PC-3 (cell line): ENCODE results near the gene CD58. TPM values are rescaled to one million over a fixed set of nuclear protein-coding genes. Genes with fewer than 3 reads are reported as not detected.

Experiments
- ATAC-seq: fragments of 200-7000 bp; cut with Tn5 transposase; 2 replicates; pipeline ENCODE4 v1.9.1; 2020; ENCODE audit warnings: mild to moderate bottlenecking, moderate library complexity
- BruUV-seq: library from RNA; stranded (reverse); fragments of 400-500 nt; replicated peaks from 2 replicates; lab custom pipeline; 2021; lab: Mats Ljungman, UMichigan
- CTCF ChIA-PET: fragments of 300-600 bp; sonication (Branson Sonifier 250); formaldehyde crosslinking; loops from one replicate; lab custom pipeline; 2022; ENCODE audit warnings: antibody characterized with exemption; lab: Charles Lee
- POLR2A ChIA-PET: fragments of 300-600 bp; sonication (Branson Sonifier 250); formaldehyde crosslinking; loops from one replicate; lab custom pipeline; 2022; ENCODE audit warnings: antibody characterized with exemption; ENCODE audit not compliant: unreplicated experiment; lab: Charles Lee
- DNase-seq: peaks from one replicate; pipeline ENCODE4 v3.0.0-alpha.2; 2015
- H2AFZ ChIP-seq: fragments of 300-600 bp; sonication (generic); 2 replicates; pipeline ENCODE4 v1.6.0; 2016; ENCODE audit warnings: antibody characterized with exemption, low read length
- H3F3A ChIP-seq: fragments of 300-600 bp; sonication (generic); one replicate; pipeline ENCODE4 v1.6.0; 2017; ENCODE audit warnings: antibody characterized with exemption, low read length, control low read depth, mild to moderate bottlenecking; ENCODE audit not compliant: unreplicated experiment
- H3K27ac ChIP-seq: fragments of 300-600 bp; sonication (generic); 2 replicates; pipeline ENCODE4 v1.5.1; 2016; ENCODE audit warnings: mild to moderate bottlenecking, low read length
- H3K27me3 ChIP-seq: fragments of 300-600 bp; sonication (generic); 2 replicates; pipeline ENCODE4 v1.6.1; 2016; ENCODE audit warnings: low read length, mixed read lengths
- H3K36me3 ChIP-seq: fragments of 300-600 bp; sonication (generic); 2 replicates; pipeline ENCODE4 v1.6.1; 2016; ENCODE audit warnings: low read depth, mixed run types, low read length, mixed read lengths
- H3K4me1 ChIP-seq: fragments of 300-600 bp; sonication (generic); 2 replicates; pipeline ENCODE4 v1.5.1; 2016; ENCODE audit warnings: low read length; ENCODE audit not compliant: insufficient read depth
- H3K4me2 ChIP-seq: fragments of 300-600 bp; sonication (generic); 2 replicates; pipeline ENCODE4 v1.6.0; 2016; ENCODE audit warnings: low read length
- H3K4me3 ChIP-seq: fragments of 300-600 bp; sonication (generic); 2 replicates; pipeline ENCODE4 v1.5.1; 2016; ENCODE audit warnings: mild to moderate bottlenecking, low read length, mixed read lengths
- H3K79me2 ChIP-seq: fragments of 300-600 bp; sonication (generic); 2 replicates; pipeline ENCODE4 v1.6.1; 2017; ENCODE audit warnings: low read length, mixed read lengths
- H3K9ac ChIP-seq: fragments of 300-600 bp; sonication (generic); 2 replicates; pipeline ENCODE4 v1.6.0; 2016; ENCODE audit warnings: mild to moderate bottlenecking, low read length
- H3K9me2 ChIP-seq: fragments of 300-600 bp; sonication (generic); replicated peaks from 2 replicates; pipeline ENCODE4 v1.6.1; 2016; ENCODE audit warnings: mixed run types, low read length, mixed read lengths
- H3K9me3 ChIP-seq: fragments of 300-600 bp; sonication (generic); 2 replicates; pipeline ENCODE4 v1.6.1; 2016; ENCODE audit warnings: low read length, mixed read lengths
- H4K20me1 ChIP-seq: fragments of 300-600 bp; sonication (generic); 2 replicates; pipeline ENCODE4 v1.6.1; 2016; ENCODE audit warnings: low read length, mixed read lengths
- EZH2 ChIP-seq: fragments of 300-600 bp; sonication (generic); IDR thresholded peaks from one replicate; pipeline ENCODE4 v1.6.1; 2017; ENCODE audit warnings: antibody characterized with exemption, mild to moderate bottlenecking, low read length; ENCODE audit not compliant: unreplicated experiment
- EZH2phosphoT487 ChIP-seq: fragments of 300-600 bp; sonication (generic); IDR thresholded peaks from 2 replicates; pipeline ENCODE4 v1.6.1; 2018; ENCODE audit warnings: mild to moderate bottlenecking, antibody characterized with exemption, low read length, borderline replicate concordance
- intact Hi-C: fragments of 100-400 bp; cut with micrococcal nuclease; formaldehyde crosslinking; loops from 2 replicates; pipeline ENCODE4 v1.9.0; 2023
- total RNA-seq: library from RNA; depleted of rRNA; stranded (reverse); fragments of >200 nt; gene quantifications from 2 replicates; pipeline ENCODE4 v1.2.3, GENCODE V29; 2014
- TF ChIP-seq, protein P1 (sequence below): fragments of 300-600 bp; sonication (generic); conservative IDR thresholded peaks from 2 replicates; pipeline ENCODE4 v1.5.1; 2017; ENCODE audit warnings: antibody characterized with exemption, low read depth, mild to moderate bottlenecking, low read length

Gene CD58
- total RNA-seq, 1 experiment from 2014 or later = 26.9 TPM

DNA sequence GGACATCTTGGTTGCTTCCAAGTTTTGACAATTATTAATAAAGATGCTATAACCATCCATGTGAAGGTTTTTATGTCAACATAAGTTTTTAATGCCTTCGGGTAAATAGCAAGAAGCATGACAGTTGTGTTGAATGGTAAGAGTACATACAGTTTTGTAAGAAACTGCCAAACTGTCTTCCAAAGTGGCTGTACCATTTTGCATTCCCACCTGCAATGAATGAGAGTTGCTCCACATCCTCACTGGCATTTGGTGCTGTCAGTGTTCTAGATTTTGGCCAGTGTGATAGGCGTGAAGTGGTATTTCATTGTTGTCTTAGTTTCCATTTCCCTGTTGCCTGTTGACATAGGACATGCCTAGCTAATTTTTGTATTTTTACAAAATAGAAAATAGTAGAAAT is 45.4 kb downstream of the CD58 start:
- intact Hi-C loops = no loop called here
- ChIA-PET CTCF (no interaction called here), POLR2A (no interaction called here)
- H3K27me3 ChIP-seq = no peaks in the 10 kb centered on the region
- DNase-seq (no peak), ATAC-seq (no peak)
- H4K20me1 ChIP-seq = no peaks in the 10 kb centered on the region
- no peaks in the 10 kb centered on the region for H3K9me2 ChIP-seq
- H2AFZ ChIP-seq = no peak overlapping the region
- BruUV-seq = no TSS peak
- H3K9me3 ChIP-seq = no peaks in the 10 kb centered on the region
- no peaks in the 10 kb centered on the region for H3F3A ChIP-seq
- H3K36me3 ChIP-seq = peaks cover 6% of the 10 kb centered on the region; the same call in 1 of the 2 replicates
- no peak overlapping the region for H3K27ac ChIP-seq
- H3K4me2 ChIP-seq = no peak overlapping the region
- no peak overlapping the region for H3K4me3 ChIP-seq
- TF ChIP-seq EZH2 = no peak
- TF ChIP-seq, protein P1, sequence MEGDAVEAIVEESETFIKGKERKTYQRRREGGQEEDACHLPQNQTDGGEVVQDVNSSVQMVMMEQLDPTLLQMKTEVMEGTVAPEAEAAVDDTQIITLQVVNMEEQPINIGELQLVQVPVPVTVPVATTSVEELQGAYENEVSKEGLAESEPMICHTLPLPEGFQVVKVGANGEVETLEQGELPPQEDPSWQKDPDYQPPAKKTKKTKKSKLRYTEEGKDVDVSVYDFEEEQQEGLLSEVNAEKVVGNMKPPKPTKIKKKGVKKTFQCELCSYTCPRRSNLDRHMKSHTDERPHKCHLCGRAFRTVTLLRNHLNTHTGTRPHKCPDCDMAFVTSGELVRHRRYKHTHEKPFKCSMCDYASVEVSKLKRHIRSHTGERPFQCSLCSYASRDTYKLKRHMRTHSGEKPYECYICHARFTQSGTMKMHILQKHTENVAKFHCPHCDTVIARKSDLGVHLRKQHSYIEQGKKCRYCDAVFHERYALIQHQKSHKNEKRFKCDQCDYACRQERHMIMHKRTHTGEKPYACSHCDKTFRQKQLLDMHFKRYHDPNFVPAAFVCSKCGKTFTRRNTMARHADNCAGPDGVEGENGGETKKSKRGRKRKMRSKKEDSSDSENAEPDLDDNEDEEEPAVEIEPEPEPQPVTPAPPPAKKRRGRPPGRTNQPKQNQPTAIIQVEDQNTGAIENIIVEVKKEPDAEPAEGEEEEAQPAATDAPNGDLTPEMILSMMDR = no peak
- no peak for TF ChIP-seq EZH2phosphoT487
- H3K4me1 ChIP-seq = no peaks in the 10 kb centered on the region
- no peaks in the 10 kb centered on the region for H3K79me2 ChIP-seq
- no peak overlapping the region for H3K9ac ChIP-seq

DNA sequence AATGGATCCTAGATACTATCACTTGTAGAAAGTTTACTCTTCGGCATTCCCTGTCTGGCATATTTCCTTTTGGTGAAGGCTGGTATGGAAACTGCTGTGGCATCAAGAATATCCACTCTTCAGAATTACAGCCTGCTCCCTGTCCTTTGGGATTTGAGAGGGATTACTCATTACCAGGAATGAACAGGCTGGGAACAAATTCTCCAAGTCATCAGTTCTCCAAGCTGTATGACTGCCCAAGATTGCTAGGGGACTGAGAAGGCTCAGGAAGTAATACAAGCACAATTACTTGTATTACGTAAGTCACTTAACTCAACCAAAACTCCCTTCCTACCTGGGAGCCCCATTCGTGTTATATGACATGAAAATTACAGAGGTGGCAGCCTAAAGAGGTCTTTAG is 49.6 kb downstream of the CD58 start:
- ChIA-PET POLR2A (no interaction called here), CTCF (no interaction called here)
- H3K27me3 ChIP-seq = no peaks in the 10 kb centered on the region
- intact Hi-C loops = no loop called here
- no peak overlapping the region for H3K9ac ChIP-seq
- H3K79me2 ChIP-seq = no peaks in the 10 kb centered on the region
- H3F3A ChIP-seq = no peaks in the 10 kb centered on the region
- no peak overlapping the region for H3K4me2 ChIP-seq
- no peak overlapping the region for H3K4me3 ChIP-seq
- no peaks in the 10 kb centered on the region for H3K9me2 ChIP-seq
- no peak for TF ChIP-seq EZH2phosphoT487
- TF ChIP-seq, protein P1 = no peak
- TF ChIP-seq EZH2 = no peak
- ATAC-seq (no peak), DNase-seq (no peak)
- H3K36me3 ChIP-seq = 0 out of 2 replicates have a peak, but pooled peaks cover 4% of the 10 kb centered on the region
- no peak overlapping the region for H3K27ac ChIP-seq
- no peaks in the 10 kb centered on the region for H4K20me1 ChIP-seq
- no peak overlapping the region for H2AFZ ChIP-seq
- peaks cover 6% of the 10 kb centered on the region for H3K4me1 ChIP-seq
- no TSS peak for BruUV-seq
- no peaks in the 10 kb centered on the region for H3K9me3 ChIP-seq

DNA sequence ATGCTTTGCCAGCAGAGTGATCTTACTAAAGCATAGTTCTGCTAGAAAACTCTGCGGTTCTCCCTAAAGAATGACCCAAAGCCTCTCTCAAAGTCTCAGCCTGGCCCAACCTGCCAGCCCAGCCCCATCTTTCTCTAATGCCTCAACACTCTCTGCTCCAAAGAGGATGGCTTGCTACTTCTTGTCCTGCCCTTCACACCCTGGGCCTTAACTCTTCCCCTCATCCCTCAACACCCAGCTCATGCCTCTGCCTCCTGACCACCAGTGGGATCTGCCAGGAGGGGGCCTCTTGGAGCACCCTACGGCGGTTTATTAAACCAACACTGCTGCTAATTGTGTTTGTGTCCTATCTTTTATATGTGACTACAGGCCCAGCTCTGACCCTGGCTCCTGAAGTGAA is 52.4 kb downstream of the CD58 start:
- H3K27me3 ChIP-seq = no peaks in the 10 kb centered on the region
- ChIA-PET CTCF (no interaction called here), POLR2A (no interaction called here)
- H3K36me3 ChIP-seq = 0 out of 2 replicates have a peak, but pooled peaks cover 4% of the 10 kb centered on the region
- no peak overlapping the region for H2AFZ ChIP-seq
- H3K9me3 ChIP-seq = no peaks in the 10 kb centered on the region
- no peak overlapping the region for H3K4me3 ChIP-seq
- BruUV-seq = no TSS peak
- H4K20me1 ChIP-seq = no peaks in the 10 kb centered on the region
- H3K4me2 ChIP-seq = no peak overlapping the region
- H3K9me2 ChIP-seq = no peaks in the 10 kb centered on the region
- H3K9ac ChIP-seq = no peak overlapping the region
- H3K27ac ChIP-seq = no peak overlapping the region
- ATAC-seq (no peak), DNase-seq (no peak)
- peaks cover 27% of the 10 kb centered on the region for H3K4me1 ChIP-seq
- intact Hi-C loops = no loop called here
- H3K79me2 ChIP-seq = no peaks in the 10 kb centered on the region
- H3F3A ChIP-seq = peaks cover 7% of the 10 kb centered on the region
- TF ChIP-seq, protein P1 = no peak
- TF ChIP-seq EZH2 (no peak), EZH2phosphoT487 (no peak)
